22Rv1 (cell line): ENCODE results near the gene NPDC1.

Experiments used
- CTCF ChIP-seq: fragments of 450-650 bp; IDR thresholded peaks from 2 replicates; pipeline ENCODE4 v1.5.1; 2017; ENCODE audit warnings: mild to moderate bottlenecking
- ZFX ChIP-seq: fragments of 450-650 bp; IDR thresholded peaks from 2 replicates; pipeline ENCODE4 v1.6.1; 2017; ENCODE audit warnings: antibody characterized with exemption, borderline replicate concordance

- TF ChIP-seq CTCF (no peak), ZFX (no peak)
Measured at GRCh38 chr9:137077010-137077747, 31.2 kb upstream of the NPDC1 start, which contains the start of gene UAP1L1.
